ENCODE data around the gene KLHL1. TPM values are rescaled to one million over a fixed set of nuclear protein-coding genes. Genes with fewer than 3 reads are reported as not detected.

Gene KLHL1
- polyA plus RNA-seq, 1 donor from 2014 or later, result 15.5 TPM

GRCh38 chr13:69997061-69997460 is 111.2 kb downstream of the KLHL1 start:
- Histone ChIP-seq H4K20me1 (ENCODE audit: insufficient read depth) (no peaks in the 10 kb centered on the region), H3F3A (ENCODE audit: insufficient read depth, low read length, poor library complexity, severe bottlenecking) (no peaks in the 10 kb centered on the region), H3K9me3 (ENCODE audit: low read length) (no peaks in the 10 kb centered on the region), H3K79me2 (replicated peaks; ENCODE audit: insufficient read depth, low read length) (no peaks in the 10 kb centered on the region), H3K4me2 (ENCODE audit: low read length) (no peak overlapping the region), H2AFZ (ENCODE audit: low read depth, low read length) (no peak overlapping the region), H3K27me3 (ENCODE audit: insufficient read depth, low read depth, low read length) (no peaks in the 10 kb centered on the region), H3K9ac (ENCODE audit: low read length) (no peak overlapping the region), H3K4me3 (ENCODE audit: low read length) (no peak overlapping the region), H3K9me2 (ENCODE audit: insufficient read depth, low read length) (no peaks in the 10 kb centered on the region), H3K36me3 (ENCODE audit: insufficient read depth, low read length) (no peaks in the 10 kb centered on the region), H3K27ac (ENCODE audit: low read length) (no peak overlapping the region)
- no peak for TF ChIP-seq TAF1 (IDR thresholded peaks at IDR 0.05; ENCODE audit: low read depth)
- TF ChIP-seq, protein P1, sequence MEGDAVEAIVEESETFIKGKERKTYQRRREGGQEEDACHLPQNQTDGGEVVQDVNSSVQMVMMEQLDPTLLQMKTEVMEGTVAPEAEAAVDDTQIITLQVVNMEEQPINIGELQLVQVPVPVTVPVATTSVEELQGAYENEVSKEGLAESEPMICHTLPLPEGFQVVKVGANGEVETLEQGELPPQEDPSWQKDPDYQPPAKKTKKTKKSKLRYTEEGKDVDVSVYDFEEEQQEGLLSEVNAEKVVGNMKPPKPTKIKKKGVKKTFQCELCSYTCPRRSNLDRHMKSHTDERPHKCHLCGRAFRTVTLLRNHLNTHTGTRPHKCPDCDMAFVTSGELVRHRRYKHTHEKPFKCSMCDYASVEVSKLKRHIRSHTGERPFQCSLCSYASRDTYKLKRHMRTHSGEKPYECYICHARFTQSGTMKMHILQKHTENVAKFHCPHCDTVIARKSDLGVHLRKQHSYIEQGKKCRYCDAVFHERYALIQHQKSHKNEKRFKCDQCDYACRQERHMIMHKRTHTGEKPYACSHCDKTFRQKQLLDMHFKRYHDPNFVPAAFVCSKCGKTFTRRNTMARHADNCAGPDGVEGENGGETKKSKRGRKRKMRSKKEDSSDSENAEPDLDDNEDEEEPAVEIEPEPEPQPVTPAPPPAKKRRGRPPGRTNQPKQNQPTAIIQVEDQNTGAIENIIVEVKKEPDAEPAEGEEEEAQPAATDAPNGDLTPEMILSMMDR (IDR thresholded peaks at IDR 0.05; ENCODE audit: poor library complexity, severe bottlenecking), result no peak
- TF ChIP-seq EZH2 (IDR thresholded peaks at IDR 0.05; ENCODE audit: borderline replicate concordance, insufficient read depth, low read length, poor library complexity, severe bottlenecking), result no peak
- TF ChIP-seq MXI1 (conservative IDR thresholded peaks at IDR 0.05; ENCODE audit: poor library complexity, severe bottlenecking), result no peak
- no peak for TF ChIP-seq RAD21 (conservative IDR thresholded peaks at IDR 0.05)
- TF ChIP-seq SMC3 (conservative IDR thresholded peaks at IDR 0.05; ENCODE audit: poor library complexity), result no peak
- TF ChIP-seq EP300 (conservative IDR thresholded peaks at IDR 0.05; ENCODE audit: poor library complexity, severe bottlenecking), result no peak
- TF ChIP-seq REST (IDR thresholded peaks at IDR 0.05; ENCODE audit: borderline replicate concordance), result no peak
- no peak for TF ChIP-seq POLR2AphosphoS5 (IDR thresholded peaks at IDR 0.05)

GRCh38 chr13:69980799-69981198 is 127.5 kb downstream of the KLHL1 start:
- no peaks in the 10 kb centered on the region for H3K27me3 ChIP-seq (ENCODE audit: insufficient read depth, low read depth, low read length)

More at GRCh38 chr13:69980799-69981198, 127.5 kb downstream of the KLHL1 start:
- TF ChIP-seq, protein P1 (IDR thresholded peaks at IDR 0.05; ENCODE audit: poor library complexity, severe bottlenecking), result no peak
- TF ChIP-seq EZH2 (IDR thresholded peaks at IDR 0.05; ENCODE audit: borderline replicate concordance, insufficient read depth, low read length, poor library complexity, severe bottlenecking), result no peak
- no peak for TF ChIP-seq TAF1 (IDR thresholded peaks at IDR 0.05; ENCODE audit: low read depth)
- TF ChIP-seq EP300 (conservative IDR thresholded peaks at IDR 0.05; ENCODE audit: poor library complexity, severe bottlenecking), result no peak
- no peak for TF ChIP-seq POLR2AphosphoS5 (IDR thresholded peaks at IDR 0.05)
- Histone ChIP-seq H3K27ac (ENCODE audit: low read length) (no peak overlapping the region), H3K9me3 (ENCODE audit: low read length) (no peaks in the 10 kb centered on the region), H2AFZ (ENCODE audit: low read depth, low read length) (no peak overlapping the region), H3K9ac (ENCODE audit: low read length) (no peak overlapping the region), H4K20me1 (ENCODE audit: insufficient read depth) (no peaks in the 10 kb centered on the region), H3K9me2 (ENCODE audit: insufficient read depth, low read length) (no peaks in the 10 kb centered on the region), H3K4me2 (ENCODE audit: low read length) (no peak overlapping the region), H3K4me3 (ENCODE audit: low read length) (no peak overlapping the region), H3K79me2 (replicated peaks; ENCODE audit: insufficient read depth, low read length) (no peaks in the 10 kb centered on the region), H3K36me3 (ENCODE audit: insufficient read depth, low read length) (no peaks in the 10 kb centered on the region), H3F3A (ENCODE audit: insufficient read depth, low read length, poor library complexity, severe bottlenecking) (no peaks in the 10 kb centered on the region)

Measured in neural cell (in vitro differentiated cells).